HG03565 (cell line): ENCODE data around the gene LORICRIN.
"Not testable (repeated sequence)": the region's sequence is repeated elsewhere in the genome, so short reads cannot be mapped to it uniquely, and the experiment has no call there.

Source experiments
- ATAC-seq: cut with Tn5 transposase; IDR thresholded peaks from one replicate; pipeline ENCODE4 v1.9.1; 2021; ENCODE audit warnings: mild to moderate bottlenecking, moderate library complexity; ENCODE audit not compliant: unreplicated experiment

The LORICRIN gene, protein sequence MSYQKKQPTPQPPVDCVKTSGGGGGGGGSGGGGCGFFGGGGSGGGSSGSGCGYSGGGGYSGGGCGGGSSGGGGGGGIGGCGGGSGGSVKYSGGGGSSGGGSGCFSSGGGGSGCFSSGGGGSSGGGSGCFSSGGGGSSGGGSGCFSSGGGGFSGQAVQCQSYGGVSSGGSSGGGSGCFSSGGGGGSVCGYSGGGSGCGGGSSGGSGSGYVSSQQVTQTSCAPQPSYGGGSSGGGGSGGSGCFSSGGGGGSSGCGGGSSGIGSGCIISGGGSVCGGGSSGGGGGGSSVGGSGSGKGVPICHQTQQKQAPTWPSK

GRCh38 chr1:153259387-153259786 lies at the start of gene LORICRIN:
LORICRIN (plus strand) TSS chr1:153259687; CDS start chr1:153260950, 1,263 bp downstream.
- no peak for ATAC-seq

- ATAC-seq: no peak
These were observed 49.3 kb upstream of the LORICRIN start for GRCh38 chr1:153210206-153210605.

- ATAC-seq: no peak
These were observed 47.3 kb upstream of the LORICRIN start for GRCh38 chr1:153212201-153212600.

- ATAC-seq: no peak
These were observed 46.0 kb upstream of the LORICRIN start for GRCh38 chr1:153213519-153213918.

DNA sequence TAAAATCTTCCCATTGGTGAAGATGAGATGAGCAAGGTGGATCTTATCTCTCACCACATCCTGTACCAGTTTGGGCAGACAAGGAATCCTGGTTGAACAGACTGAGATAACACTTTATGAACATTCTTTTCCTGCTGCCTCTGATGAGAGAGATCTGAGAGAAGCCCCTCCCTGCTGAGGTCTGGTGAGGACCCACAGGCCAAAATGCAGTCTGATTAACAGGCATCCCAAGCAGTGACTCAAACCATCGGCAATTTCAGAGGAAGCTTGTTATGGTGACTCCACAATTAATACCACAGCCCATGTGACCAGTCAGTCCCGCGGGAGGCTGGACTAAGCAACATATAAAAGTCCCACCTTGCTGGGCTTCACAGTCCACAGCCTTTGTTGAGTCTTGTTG lies 42.3 kb upstream of the LORICRIN start, which contains the start of gene PRR9:
Gene PRR9 (plus strand): TSS at position 373 of the 400 bp plus-strand sequence. CDS start 561 bp downstream, outside the sequence.
- no peak for ATAC-seq

- no peak for ATAC-seq
These were observed 41.6 kb upstream of the LORICRIN start for GRCh38 chr1:153217744-153218416.

- ATAC-seq: no peak
These were observed 38.7 kb upstream of the LORICRIN start for GRCh38 chr1:153220606-153221303.

GRCh38 chr1:153223040-153223891 lies 36.2 kb upstream of the LORICRIN start:
- peak; percentile 49 for ATAC-seq

DNA sequence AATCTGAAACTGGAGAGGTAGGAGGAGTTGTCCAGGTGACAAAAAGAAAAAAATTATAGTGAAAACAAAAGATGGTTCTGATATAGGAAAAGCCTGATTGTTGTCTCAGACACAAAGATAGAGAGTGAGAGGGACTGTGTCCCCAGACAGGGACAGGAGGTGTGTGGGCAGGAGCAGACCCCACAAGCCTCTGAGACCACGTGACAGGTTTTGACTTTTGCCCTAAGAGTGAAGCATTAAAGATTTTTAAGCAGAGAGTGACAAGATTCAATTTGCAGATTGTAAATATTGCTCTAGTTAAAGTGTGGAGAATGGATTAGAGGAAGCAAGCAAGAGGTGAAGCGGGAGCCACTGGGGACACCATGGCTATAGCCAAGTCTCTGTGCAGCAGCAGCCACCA lies 31.7 kb upstream of the LORICRIN start:
- ATAC-seq: no peak

- no peak for ATAC-seq
These were observed 31.0 kb upstream of the LORICRIN start for GRCh38 chr1:153228491-153228890.

- ATAC-seq: not testable (repeated sequence)
These were observed 30.2 kb upstream of the LORICRIN start for GRCh38 chr1:153229076-153229829.

DNA sequence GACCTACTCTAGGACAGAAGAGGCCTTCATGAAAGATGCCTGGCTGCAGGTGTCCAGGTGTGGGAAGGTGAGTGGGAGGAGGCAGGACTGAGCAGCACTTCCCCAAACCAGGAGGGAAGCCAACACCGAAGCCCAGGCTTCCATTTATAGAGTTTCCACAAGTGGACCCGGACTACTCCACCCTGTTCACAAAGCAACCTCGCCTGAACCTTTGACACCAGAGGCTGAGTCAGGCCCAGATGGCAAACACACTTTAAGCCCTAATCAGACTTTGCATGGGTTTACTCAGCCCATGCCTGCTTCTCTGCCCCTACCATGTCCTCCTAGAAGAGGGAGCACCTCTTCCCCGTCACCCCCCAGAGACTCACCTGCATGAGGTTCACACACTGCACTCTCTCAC lies 28.1 kb upstream of the LORICRIN start:
- no peak for ATAC-seq

DNA sequence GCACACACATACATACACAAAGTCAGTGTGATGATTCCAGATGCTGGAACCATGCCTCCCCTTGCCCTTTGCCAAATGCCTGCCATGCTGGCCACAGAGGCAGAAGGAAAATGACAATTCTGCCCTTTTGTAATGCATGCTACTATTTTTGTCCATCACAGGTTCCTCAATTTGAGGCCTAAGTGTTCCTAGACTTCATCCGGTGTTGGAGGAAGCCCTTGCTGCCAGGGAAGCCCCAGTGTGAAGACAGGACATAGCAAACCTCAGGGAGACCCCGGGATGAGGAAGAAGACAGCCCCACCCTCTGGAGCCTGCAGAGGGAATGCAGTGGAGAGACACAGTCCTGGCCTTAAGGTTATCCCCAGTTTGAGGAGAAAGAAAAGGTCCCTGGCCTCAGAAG lies 27.7 kb upstream of the LORICRIN start:
- ATAC-seq: no peak

- no peak for ATAC-seq
These were observed 26.9 kb upstream of the LORICRIN start for GRCh38 chr1:153232553-153232952.

- ATAC-seq: no peak
These were observed 26.0 kb upstream of the LORICRIN start for GRCh38 chr1:153233448-153233847.

- no peak for ATAC-seq
These were observed 21.0 kb upstream of the LORICRIN start for GRCh38 chr1:153238527-153238926.

DNA sequence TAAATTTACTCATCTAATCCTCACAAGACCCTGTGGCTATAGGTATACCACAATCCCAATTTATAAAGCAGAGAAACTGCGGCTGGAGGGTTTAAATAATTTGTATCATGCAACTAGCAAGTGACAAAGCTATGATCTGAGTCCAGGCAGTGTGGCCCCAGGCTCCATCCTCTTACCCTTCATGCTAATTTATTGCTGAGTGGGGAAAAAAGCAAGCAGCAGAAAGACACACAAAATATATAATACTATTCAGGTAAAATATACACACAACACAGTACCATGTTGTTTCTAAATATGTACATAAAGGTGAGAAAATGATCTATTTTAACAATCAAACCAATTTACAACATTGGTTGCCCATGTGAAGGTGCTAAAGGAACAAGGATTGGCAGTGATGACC lies 17.3 kb upstream of the LORICRIN start:
- ATAC-seq: no peak

- no peak for ATAC-seq
These were observed 14.0 kb upstream of the LORICRIN start for GRCh38 chr1:153245466-153245865.

DNA sequence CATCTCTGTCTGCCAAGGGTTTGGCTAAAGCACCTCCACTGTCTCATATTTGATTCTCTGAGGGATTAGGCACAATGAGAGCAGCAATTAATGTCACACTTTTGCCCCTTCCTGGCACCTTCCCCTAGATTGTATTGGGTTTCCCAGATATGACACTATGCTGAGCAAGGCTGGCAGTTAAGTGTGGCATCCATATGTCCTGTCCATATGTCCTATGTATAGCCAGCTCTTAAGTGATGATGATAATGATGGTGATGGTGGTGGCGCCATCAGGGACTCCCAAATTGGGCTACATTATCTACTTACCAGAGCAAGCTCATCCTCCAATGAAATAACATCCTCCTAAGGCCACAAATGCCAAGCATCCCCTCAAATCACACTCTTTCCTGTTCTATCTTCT lies 13.5 kb upstream of the LORICRIN start:
- ATAC-seq: no peak

DNA sequence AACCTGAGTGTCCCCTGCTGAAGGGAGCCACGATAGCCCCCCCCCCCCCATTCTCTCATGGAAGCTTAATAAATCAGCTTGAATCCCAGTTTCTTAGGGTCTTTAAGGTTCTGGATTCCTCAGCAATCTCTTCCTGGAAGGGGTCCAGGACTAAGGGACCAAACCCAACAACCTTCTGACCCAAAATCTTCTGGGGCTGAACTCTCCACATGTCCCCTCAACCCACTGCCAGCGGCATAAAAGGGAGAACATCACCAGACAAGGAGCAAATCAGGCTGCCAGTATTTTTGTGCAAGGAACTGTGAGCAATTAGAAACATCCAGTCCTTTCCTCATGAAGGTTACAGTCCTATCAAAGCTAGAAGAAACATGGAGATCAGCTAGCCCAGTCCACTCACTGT lies 12.7 kb upstream of the LORICRIN start:
- ATAC-seq: no peak
